Retina (tissue), 1 donor: ENCODE measurements around the gene CKLF.
"Not testable (repeated sequence)": the region's sequence is repeated elsewhere in the genome, so short reads cannot be mapped to it uniquely, and the experiment has no call there.

Experiments used
- DNase-seq: peaks from one replicate; pipeline ENCODE4 v3.0.0-alpha.2; 2016

Gene CKLF

DNA sequence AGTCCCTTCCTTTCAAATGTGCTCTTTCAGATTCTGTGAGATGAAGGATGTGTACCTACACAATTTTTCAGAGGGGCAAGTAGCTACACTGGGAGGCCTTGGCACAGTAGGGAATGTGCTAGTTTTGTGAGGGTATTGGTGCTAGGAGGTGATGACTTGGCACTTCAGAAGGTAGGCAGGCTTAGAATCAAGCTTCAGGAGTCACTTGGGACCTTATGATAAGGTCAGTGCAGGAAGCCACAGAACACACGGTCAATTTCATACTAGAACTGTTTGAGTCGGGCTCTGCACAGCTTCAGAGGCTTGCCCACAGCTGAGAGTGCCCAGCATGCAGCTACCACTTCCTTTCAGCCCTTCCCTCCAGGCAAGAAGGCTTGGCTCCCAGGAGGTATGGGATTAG lies 20.0 kb downstream of the CKLF start:
- no peak for DNase-seq

GRCh38 chr16:66574081-66574480 lies 21.7 kb downstream of the CKLF start:
- DNase-seq: no peak

- DNase-seq: no peak
Measured at GRCh38 chr16:66574531-66574930, 22.2 kb downstream of the CKLF start.

DNA sequence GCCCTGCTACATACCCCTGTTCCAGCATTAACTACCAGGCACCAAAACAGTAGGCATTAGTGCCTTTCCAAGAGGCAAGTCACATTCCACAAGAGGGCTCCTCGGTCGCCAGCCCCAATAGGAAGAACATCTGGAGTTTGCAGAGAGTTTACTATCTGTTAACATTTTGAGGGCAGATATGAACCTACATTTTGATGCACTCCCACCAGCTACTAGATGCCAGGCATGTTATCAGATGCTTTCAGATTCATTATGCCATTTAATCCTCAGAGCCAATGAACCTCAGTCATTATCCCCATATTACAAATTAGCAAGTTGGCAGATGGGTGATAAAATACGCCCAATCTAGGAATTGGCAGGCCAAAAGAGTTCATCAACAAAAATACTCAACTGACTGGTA lies 22.7 kb downstream of the CKLF start:
- DNase-seq: no peak

- no peak for DNase-seq
Measured at GRCh38 chr16:66576296-66576695, 23.9 kb downstream of the CKLF start.

DNA sequence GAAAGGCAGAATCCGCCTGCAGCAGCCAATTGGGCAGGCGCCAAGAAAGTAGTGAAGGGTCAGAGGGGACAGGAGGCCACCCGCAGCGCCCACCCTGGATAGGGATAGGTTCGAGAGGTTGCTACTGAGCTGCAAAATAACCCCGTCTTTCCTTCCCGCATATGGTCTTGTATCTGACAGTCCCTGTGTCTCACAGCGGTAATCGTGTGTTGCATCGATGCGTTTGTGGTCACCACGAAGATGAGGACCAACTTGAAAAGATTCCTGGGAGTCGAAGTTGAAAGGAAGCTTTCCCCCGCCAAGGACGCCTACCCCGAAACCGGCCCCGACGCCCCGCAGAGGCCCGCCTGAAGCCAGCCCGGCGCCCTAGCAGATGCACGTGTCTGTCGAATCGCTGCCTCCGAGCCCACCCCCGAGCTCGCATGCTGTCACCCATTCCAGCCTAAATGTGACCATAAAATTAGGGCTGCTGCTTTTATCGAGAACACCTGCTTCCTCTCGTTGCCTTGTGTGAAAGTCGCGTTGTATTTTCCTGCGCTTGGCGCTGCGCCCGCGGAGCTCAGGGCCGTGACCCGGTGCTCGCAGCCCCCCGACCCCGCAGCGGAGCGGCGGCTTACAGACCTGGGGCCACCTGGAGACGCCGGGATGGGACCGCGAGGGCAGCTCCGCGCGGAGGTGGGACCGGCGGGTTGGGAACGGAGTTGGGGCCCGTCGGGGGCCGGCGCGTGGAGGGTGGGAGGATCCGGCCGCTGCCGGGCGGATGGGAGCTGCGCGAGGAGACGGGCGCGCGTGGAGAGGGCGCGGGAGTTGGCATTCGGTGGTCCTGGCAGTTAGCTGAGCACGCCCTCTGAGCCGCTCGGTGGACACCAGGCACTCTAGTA lies 26.5 kb downstream of the CKLF start, which contains the start of gene CMTM2:
CMTM2 (plus strand) TSS at position 813 of the 881 bp plus-strand sequence. CDS start 145 bp downstream, outside the sequence.
- DNase-seq: peak; percentile 66

DNA sequence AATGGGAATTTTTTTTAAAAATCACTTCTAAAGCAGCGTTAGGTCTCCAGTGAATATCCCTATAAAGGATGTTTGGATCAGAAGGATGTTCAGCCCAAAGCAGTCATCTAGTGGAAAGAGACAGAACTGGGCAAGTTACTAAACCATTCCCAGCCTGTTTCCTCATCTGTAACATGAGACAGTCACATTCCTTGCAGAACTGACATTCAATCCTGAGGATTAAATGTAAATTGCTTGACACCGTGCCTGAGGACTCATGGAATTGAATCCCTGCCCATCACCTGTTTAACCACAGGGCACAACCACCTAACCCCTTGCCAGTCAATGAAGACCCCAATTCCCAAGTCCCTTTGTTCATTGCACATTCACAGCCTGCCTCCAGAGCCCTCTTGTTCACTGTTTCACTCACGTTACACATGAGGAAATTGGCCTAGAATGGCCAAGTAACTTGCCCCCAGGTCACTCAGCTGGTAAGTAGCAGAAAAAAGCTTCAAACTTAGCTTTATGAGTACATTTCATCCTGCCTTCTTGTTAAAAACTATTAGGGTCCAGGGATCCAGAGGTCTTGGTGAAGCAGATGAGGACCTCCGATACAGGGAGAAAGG lies 28.3 kb downstream of the CKLF start:
- DNase-seq: no peak

- no peak for DNase-seq
Measured at GRCh38 chr16:66581246-66581952, 29.0 kb downstream of the CKLF start.

GRCh38 chr16:66585481-66586239 lies 33.3 kb downstream of the CKLF start:
- no peak for DNase-seq

DNA sequence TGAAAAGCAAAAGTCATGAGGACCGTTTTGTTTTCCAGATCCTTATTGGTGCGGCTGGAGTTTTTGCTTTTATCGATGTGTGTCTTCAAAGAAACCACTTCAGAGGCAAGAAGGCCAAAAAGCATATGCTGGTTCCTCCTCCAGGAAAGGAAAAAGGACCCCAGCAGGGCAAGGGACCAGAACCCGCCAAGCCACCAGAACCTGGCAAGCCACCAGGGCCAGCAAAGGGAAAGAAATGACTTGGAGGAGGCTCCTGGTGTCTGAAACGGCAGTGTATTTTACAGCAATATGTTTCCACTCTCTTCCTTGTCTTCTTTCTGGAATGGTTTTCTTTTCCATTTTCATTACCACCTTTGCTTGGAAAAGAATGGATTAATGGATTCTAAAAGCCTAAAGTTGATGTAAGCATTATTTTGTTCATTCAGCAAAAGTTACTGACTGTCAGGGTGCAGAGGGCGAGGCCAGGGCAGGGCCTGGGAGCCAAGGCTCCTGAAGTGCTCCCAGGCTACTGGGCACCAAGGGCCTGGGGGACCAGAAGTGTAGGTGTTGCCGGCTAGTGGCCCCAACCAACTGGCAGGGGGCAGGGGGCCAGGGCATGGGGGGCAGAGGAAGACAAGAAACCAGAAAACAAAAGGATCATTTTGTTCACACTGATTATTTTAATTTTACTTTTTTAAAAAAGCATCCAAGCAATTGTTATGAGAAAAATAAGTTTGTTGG lies 35.7 kb downstream of the CKLF start:
- no peak for DNase-seq

- DNase-seq: no peak
Measured at GRCh38 chr16:66588981-66589713, 36.8 kb downstream of the CKLF start.

DNA sequence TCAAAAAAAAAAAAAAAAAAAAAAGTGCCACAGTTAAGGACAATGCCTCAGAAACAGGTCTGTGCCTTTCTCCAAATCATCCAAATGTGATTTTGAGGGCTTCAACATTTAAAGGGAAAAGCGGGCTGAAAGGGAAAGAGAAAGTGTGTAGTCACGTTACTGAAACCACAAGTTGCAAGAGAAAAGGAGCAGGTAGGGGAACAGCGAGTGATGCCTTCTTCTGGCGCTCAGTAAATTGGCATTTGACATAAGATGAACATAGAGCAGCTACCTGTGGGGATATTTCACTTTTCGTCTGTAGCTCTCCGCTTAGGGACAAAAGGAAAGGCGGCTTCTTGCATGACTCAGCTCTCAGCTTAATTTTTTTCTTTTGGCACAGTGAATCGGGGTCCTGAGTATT lies 37.9 kb downstream of the CKLF start:
- DNase-seq: no peak

GRCh38 chr16:66591018-66591417 lies 38.6 kb downstream of the CKLF start:
- no peak for DNase-seq

DNA sequence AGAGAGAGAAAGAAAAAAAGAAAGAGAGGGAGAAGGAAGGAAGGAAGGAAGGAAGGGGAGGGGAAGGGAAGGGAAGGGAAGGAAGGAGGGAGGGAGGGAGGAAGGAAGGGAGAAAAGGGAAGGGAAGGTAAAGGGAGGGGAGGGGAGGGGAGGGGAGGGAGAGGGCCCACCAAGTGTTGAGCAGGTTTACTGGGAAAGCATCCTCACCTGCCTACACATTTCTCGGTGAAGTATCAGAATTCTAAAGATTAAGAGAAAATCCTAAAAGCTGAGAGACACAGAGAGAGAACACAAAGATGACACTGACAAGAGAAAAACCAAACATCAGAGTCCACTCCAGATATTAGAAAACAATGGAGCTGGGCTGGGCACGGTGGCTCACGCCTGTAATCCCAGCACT lies 39.9 kb downstream of the CKLF start:
- DNase-seq: no peak

DNA sequence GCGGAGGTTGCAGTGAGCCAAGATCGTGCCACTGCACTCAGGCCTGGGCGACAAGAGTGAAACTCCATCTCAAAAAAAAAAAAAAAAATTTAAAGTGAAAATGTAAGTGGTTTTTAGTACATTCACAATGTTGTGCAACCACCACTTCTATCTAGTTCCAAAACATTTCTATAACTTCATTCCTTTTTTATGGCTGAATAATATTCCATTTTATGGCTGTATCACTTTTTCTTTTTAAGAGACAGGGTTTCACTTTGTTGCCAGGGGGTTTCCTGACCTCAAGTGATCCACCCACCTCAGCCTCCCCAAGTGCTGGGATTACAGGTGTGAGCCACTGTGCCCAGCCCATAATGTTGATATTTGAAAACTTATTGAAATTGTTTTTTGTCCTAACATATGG lies 40.4 kb downstream of the CKLF start:
- no peak for DNase-seq

GRCh38 chr16:66594739-66595138 lies 42.4 kb downstream of the CKLF start:
- no peak for DNase-seq

GRCh38 chr16:66596559-66596958 lies 44.2 kb downstream of the CKLF start:
- DNase-seq: not testable (repeated sequence)

DNA sequence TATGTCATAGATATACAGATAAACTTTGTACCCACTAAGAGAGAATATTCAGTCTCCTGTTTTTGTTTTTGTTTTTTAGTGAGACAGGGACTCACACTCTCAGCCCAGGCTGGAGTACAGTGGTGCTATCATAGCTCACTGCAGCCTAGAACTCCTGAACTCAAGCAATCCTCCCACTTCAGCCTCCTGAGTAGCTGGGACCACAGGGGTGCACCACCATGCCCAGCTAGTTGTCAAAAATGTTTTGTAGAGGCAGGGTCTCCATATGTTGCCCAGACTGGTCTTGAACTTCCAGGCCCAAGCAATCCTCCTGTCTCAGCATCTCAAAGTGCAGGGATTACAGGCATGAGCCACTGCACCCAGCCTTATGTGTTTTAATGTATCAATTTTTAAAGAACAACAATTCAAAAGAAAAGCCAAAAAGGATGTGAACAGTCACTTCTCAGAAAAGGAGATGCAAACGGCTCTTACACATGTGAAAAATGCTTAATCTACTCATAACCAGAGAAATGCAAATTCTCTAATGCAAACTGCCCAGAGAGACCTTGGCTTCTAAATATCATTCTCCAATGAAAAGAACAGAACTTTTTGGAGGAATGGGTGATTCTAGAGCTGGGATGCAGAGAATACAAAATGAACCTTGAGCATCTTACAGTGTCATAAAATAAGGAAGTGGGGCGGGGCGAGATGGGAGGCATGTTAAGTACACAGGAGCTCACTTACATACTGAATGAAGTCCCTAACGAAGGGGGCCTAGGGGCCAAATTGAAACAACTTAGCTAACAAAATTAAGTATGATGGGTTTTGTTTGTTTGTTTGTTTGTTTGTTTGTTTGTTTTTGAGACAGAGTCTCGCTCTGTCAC lies 44.8 kb downstream of the CKLF start:
- DNase-seq: no peak

- DNase-seq: no peak
Measured at GRCh38 chr16:66598111-66598510, 45.7 kb downstream of the CKLF start.

DNA sequence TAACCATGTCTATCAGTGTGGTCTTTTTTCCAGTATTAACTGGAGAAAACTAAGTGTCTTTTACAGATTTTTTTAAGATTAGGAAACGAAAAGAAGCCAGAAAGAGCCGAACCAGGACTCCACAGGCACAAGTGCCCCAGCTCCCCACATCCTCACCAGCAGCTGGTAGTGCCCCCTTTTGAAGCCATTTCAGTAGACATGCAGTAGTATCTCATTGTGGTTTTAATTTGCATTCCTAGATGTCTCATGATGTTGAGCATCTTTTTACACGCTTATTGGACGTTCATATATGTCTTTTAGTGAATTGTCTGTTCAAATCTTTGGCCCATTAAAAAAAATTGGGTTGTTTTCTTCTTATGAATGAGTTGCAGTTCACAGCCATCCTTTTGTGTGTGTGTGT lies 47.4 kb downstream of the CKLF start:
- DNase-seq: no peak

DNA sequence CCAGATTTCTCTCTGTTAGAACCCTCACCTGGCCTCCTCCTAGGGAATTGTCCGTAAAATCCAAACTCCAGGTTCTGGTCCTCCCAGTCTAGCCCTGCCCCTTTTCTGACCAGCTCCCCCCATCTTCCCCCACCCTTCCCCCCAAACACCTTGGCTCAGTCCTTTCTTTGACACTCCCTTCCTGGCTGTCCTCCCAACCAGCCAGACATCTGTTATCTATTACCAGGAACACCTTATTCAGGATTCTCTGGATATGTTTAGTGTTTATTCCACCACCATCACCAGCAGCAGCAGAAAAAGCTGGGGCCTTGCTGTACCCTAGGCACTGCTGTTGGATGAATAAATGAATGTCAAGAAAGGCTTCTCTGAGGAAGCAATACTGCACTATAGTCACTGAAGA lies 48.1 kb downstream of the CKLF start:
- DNase-seq: no peak
